Skin of body (tissue), 2 donors: ENCODE results near the gene DGKA. TPM values are rescaled to one million over a fixed set of nuclear protein-coding genes. Genes with fewer than 3 reads are reported as not detected.

Experiments
- DNase-seq: peaks from one replicate; lab custom pipeline; 2025; lab: John Stamatoyannopoulos, UW
- total RNA-seq: library from RNA; depleted of rRNA; stranded (reverse); fragments of >200 nt; gene quantifications from one replicate; pipeline ENCODE4 v1.2.3, GENCODE V29; 2014

Gene DGKA
- total RNA-seq, 1 donor from 2014 or later, result 41.4 TPM

DNA sequence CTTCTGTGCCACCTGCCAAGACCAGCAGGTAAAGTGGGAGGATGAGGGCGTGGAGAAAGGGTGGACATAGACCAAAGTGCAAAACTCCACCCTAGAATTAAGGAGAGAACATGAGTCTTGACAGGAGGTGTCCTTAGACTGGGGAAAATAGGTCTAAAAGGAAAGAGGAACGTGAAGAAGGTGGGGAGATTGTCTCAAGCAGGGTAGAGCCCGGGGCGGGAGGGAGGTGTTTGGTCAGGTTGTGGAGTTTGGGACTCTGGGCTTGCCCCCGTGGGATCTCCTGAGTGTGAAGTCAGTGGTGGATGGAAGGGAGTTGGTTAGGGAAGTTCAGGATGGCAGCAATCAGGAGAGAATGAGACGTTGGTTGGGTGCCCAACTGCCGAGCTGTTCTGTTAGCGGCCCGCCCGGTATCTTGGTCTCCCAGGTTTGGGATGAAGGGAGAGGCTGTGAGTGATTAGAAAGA is 386 bp downstream of the DGKA start:
- DNase-seq, result no peak

DNA sequence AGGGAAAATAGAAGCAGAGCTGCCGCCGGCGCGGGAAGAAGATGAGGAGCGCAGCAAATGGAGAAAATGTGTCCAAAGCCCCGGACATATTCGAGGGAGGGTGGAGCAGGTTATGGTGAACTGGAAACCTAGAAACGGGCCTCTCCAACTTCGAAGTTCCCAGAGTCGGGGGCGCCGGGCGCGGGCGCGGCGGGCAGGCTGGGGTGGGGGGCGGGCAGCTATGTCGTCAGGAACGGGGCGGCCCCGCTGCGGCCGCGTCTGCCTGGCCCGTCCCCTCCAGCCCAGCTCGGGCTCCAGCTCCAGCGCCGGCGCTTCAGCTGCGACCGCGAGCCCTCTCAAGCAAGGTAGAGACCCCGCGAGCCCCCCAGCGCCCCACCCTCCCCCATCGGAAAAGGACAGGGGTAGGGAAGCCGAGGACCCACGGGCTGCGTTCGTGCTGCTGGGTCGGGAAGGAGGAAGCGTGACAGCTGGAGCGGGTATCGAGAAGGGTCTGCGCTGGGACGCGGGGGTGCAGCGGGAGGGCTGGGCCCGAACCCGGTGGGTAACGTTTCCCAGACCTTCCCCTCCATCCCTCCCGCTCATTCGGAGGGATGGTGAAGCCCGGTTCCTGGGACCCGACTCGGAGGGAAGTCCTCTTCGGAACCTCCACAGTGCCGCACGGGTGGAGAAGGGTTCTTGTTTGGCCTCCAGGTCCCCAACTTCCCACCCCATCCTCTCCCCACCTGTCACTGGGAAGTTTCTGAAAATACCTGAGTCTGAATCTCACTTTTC is 1.0 kb downstream of the DGKA start:
- peak; percentile 41 for DNase-seq

- DNase-seq, result peak; percentile 29
These were observed 1.6 kb downstream of the DGKA start for GRCh38 chr12:55932551-55932910.

GRCh38 chr12:55933169-55933798 is 2.3 kb downstream of the DGKA start:
- DNase-seq, result no peak

DNA sequence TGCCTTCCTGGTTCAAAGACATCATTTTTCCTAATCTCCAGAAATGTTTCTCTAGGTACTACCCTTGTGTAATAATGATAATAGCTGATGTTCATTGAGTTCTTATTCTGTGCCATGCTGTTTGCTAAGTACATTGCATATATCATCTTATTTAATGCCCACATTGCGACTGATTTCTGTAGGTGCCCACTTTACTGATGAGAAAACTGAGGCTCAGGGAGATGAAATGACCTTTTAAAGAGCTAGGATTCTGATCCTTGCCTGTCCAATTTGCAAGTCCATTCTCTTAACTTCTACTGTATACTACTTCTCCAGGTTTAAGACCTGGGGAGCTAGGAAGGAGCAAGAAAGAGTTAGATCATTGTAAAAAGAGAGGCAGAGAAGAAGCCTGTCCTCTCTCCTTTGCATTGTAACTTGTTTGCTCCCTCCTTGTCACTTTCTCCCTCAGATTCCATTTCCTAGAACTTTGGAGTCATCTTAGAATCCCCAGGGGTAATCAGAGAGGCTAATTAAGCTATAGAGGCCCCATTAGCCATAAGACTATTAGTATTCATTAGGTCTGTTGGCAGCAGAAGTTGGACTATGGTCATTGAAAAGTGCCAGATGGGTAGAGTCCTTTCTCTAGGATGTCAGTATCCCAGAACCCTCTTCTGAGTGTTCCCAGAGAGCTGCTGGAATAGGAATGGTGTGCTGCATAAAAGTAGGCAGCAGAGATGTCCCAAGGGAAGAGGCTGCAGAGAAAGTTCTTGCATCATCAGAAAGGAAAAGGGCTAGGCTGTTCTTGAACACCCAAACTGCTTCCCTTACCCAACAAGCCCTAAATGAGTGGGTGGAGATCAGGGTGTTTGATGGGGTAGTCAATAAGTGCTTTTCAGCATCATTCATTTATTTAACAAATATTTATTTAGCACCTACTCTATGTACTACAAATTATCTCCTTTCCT is 3.1 kb downstream of the DGKA start:
- DNase-seq, result no peak

DNA sequence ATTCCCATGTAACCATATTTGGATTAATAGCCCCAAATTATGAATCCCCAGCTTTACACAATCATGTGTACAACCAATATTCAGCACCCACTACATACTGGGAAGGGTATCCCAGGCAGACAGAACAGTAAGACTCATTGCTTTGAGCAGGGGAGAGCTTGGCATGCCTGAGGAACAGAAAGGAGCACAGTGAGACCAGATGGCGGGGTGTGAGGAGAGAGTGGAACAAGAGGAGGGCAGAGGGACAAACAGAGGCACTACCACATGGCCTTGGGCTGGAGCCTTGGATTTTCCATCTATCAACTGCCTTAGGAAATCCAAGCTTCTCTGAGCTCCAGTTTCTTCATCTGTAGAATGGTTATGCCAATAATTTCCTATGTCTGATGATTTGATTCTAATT is 3.8 kb downstream of the DGKA start:
- DNase-seq, result no peak

GRCh38 chr12:55935738-55936151 is 4.8 kb downstream of the DGKA start:
- no peak for DNase-seq

DNA sequence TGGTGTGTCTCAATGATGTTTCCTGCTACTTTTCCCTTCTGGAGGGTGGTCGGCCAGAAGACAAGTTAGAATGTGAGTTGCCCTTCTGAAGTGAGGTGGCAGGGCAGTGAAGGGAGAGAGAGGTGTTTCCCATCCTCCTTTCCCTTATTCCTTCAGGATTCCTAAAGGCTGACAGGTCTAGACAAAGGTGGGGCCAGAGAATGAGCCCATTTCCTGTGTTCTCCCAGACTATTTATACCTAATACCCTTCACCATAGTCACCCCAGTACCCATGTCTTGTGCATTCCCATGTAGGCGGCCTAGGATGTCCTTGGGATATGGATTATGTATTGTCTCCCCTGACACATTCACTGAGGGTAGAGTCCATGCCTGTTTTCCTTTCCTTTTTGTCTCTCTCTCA is 7.0 kb downstream of the DGKA start:
- no peak for DNase-seq

DNA sequence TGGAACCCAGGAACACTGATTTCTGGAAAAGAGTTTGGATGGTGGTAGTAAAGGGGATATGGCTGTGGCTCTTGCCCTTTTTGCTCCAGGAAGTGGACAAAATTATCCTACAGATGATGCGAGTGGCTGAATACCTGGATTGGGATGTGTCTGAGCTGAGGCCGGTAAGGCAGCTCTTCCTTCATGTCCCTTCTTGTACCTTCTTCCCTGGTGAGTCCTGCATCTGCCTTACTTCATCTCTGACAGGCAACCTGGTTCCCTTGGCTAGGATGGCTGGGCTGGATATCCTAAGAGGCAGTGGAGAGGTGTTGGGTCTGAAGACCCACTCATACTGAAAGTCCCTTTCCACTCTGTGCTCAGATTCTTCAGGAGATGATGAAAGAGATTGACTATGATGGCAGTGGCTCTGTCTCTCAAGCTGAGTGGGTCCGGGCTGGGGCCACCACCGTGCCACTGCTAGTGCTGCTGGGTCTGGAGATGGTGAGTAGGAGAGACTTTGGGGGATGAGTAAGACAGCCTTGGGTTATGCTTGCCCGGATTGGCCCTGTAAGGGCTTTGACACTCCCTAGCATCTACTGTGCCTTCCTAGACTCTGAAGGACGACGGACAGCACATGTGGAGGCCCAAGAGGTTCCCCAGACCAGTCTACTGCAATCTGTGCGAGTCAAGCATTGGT is 8.0 kb downstream of the DGKA start:
- DNase-seq, result no peak

DNA sequence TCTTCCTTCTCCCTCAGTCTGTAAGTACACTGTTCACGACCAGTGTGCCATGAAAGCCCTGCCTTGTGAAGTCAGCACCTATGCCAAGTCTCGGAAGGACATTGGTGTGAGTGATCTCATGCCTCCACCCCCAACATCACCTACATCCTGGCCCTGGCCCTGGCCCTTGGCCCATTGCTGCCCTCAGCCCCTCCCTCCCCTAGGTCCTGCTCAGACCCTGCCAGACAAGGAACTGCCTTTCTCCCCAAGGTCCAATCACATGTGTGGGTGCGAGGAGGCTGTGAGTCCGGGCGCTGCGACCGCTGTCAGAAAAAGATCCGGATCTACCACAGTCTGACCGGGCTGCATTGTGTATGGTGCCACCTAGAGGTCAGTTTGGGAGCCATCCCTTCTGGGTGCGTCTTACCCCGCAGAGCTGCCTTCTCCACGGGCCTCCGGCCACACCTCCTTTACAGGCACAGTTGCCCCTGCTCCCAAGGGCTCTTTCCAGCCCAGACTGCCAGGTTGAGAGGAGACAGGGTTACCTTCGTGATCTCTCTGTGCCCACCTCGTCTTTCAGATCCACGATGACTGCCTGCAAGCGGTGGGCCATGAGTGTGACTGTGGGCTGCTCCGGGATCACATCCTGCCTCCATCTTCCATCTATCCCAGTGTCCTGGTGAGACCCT is 9.2 kb downstream of the DGKA start:
- DNase-seq, result peak; percentile 66

DNA sequence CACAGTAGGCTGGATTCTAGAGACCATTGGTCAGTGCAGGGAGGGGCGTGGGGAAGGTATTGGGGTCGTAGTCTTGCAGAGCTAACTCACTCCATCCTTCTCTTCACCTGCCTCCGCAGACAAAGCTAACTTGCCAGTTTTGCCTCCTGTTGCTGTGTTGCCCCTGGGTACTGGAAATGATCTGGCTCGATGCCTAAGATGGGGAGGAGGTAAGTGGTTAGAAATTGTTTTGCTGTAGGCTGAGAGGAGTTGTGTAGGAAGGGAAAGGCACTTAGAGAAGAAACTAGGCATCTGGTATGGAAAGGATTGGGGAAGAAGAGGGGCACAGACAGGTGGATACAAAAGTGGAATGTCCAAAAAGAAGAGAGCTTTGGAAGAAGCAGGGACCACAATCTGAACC is 11.1 kb downstream of the DGKA start:
- DNase-seq, result no peak

DNA sequence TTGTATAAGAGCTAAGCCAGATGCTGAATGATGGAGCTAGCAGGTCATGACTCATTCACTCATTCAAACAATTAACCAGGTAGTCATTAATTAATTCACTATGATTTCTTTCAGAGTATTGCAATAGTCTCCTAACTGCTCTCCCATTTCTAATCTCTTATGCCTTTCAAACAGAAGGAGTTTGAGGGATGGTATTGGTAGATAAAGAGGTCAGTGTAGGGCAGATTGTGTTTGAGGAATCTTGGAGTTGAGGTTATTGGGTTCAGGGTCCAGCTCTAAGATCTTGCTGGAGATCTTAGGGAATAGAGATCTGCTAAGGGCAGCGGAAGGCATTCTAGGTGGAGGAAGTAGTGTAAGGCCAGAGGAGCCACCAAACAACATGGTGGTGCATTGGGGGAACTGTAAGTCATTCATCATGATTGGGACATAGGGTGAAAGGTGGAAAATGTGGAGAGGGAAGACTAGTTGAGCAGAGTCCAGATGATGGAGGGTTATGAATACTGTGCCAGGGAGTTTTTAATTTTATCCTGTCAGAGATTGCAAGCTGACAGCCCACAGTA is 11.7 kb downstream of the DGKA start:
- DNase-seq, result no peak

DNA sequence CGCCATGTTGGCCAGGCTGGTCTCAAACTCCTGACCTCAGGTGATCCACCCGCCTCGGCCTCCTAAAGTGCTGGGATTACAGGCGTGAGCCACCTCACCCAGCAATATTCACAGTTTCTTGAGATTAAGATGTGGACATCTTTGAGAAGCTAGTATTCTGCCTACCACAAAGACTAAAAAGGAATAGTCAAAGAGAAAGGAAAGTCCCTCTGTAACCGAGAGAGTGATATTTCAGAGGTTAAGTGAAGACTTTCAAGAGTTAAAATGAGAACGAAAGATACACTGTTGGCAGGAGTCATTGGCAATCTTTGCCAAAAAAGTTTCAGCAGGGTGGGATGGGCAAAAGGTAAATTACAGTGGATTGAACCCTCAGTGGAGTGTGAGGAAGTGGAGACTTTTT is 15.6 kb downstream of the DGKA start:
- DNase-seq, result no peak

DNA sequence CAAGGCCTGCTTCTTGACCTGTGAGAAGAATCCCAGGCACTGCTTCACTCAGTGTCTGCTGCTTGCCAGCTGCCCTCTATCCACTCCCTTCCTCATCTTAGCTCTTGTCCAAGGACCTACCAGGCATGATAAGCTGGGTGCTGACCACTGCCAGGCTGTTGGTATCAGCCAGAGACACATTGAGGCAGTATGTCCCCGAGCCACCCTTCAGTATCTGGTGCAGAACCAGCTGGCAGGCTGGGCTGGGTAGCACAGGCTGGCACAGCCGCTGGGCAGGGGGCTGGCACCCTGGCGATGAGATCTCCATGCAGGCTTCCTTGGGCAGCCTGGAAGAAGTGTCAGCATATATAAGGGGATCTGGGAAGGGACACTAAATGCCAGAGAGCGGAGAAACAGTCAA is 24.4 kb downstream of the DGKA start:
- DNase-seq, result no peak

GRCh38 chr12:55955800-55956508 is 25.0 kb downstream of the DGKA start:
- DNase-seq, result no peak

GRCh38 chr12:55957106-55957859 is 26.3 kb downstream of the DGKA start:
- DNase-seq, result no peak

DNA sequence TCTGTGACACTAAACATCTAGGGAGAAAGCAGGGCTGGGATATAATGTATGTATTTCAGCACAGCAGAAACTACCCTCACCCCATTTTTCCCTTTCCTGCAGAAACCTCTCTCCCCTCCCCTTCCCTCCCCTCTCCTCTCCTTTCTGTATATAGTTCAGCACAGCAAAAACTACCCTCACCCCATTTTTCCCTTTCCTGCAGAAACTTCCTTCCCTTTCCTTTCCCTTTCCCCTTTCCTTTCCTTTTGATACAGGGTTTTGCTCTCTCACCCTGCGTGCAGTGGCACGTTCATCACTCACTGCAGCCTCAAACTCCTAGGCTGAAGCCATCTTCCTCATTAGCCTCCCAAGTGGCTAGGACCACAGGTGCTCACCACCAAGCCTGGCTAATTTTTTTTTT is 32.8 kb downstream of the DGKA start:
- DNase-seq, result no peak

DNA sequence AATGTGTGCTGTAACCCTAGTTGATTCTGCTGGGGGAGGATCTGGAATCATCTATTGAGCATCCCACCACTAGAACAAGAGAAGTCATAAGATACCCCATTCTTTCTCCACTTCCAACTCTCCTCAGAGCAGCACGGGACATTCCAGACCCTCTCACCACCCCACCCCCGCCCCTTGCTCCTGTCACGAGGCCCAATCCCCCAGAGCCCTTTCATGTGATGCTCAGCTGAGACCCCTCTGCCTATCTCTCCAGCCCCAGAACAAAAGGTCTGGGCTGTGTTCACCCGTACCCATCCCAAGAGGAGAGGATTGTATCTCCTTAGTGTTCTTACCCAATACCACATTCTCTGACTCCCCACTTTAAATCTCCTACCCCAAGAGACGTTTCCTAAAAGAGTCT is 34.3 kb downstream of the DGKA start:
- no peak for DNase-seq

DNA sequence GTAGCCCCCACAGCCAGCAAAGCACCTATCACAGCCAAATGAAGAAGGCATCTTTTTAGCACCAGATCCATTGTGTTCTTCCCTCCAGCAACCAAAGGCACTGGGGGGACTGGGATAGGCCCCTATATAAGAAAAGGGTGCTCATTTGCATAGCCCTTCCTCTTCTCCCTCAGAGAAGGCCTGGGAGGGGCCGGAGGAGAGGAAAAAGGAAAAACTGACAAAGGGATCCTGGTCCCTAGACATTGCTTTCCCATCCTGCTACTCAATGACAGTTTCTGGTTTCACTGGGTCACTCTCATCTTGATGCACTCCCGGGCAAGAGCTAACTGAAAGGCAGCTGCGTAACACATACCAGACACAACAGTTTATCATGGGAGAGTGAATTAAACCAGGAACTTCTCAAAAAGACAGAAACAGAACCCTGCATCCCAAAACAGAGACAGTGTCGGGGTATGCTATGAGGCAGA is 35.0 kb downstream of the DGKA start, which contains the start of gene PMEL:
Gene PMEL (minus strand): TSS at position 102 of the 467 bp plus-strand sequence. CDS start 31 bp downstream, at position 71.
- peak; percentile 36 for DNase-seq
